A549 (cell line): ENCODE measurements around the gene SNX30. TPM values are rescaled to one million over a fixed set of nuclear protein-coding genes. Genes with fewer than 3 reads are reported as not detected.

Experiments
- ATAC-seq, 2 experiments: fragments of 200-7000 bp in 1 of 2; fragments of >200 bp in 1 of 2; cut with Nextera tagmentation in 1 of 2; cut with Tn5 transposase in 1 of 2; 3 replicates each; pipeline versions ENCODE4 v1.8.0 to v1.9.1; 2018 to 2020; ENCODE audit warnings: mild to moderate bottlenecking in 1 of 2, moderate library complexity in 1 of 2
- CTCF ChIA-PET: fragments of 300-600 bp; sonication (Branson Sonifier 250); formaldehyde crosslinking; extraction: SDS; loops from one replicate; lab custom pipeline; 2021; ENCODE audit warnings: antibody characterized with exemption, inconsistent platforms; lab: Yijun Ruan, JAX
- POLR2A ChIA-PET: fragments of 350-600 bp; formaldehyde crosslinking; extraction: SDS; loops from one replicate; lab custom pipeline; 2021; ENCODE audit warnings: antibody characterized with exemption, inconsistent platforms; lab: Yijun Ruan, JAX
- DNase-seq, 2 experiments: peaks; one replicate each; pipeline versions ENCODE4 v3.0.0 to v3.0.0-alpha.2; 2011 to 2016; ENCODE audit warnings: low read depth in 1 of 2, low spot score in 1 of 2
- FAIRE-seq: peaks from 2 replicates; lab custom pipeline; 2011; peaks lifted over from hg19 to GRCh38; lab: Jason Lieb, UNC
- H3K27ac ChIP-seq, 2 experiments: fragments of >200 bp; sonication (Bioruptor Twin); formaldehyde crosslinking; 3 replicates each; pipeline ENCODE4 v1.5.1; 2016 to 2017
- H3K4me1 ChIP-seq: fragments of >200 bp; sonication (Bioruptor Twin); formaldehyde crosslinking; 3 replicates; pipeline ENCODE4 v1.6.1; 2016
- H3K4me2 ChIP-seq: fragments of >200 bp; sonication (Bioruptor Twin); formaldehyde crosslinking; 3 replicates; pipeline ENCODE4 v1.6.1; 2016
- H3K4me3 ChIP-seq: fragments of >200 bp; sonication (Bioruptor Twin); formaldehyde crosslinking; 3 replicates; pipeline ENCODE4 v1.5.1; 2016
- H3K9me3 ChIP-seq: fragments of >200 bp; sonication (Bioruptor Twin); formaldehyde crosslinking; 3 replicates; pipeline ENCODE4 v1.6.1; 2016
- BCL3 ChIP-seq: fragments of >200 bp; sonication (Bioruptor Twin); formaldehyde crosslinking; IDR thresholded peaks from 3 replicates; pipeline ENCODE4 v1.6.1; 2016
- BHLHE40 ChIP-seq: IDR thresholded peaks from 2 replicates; pipeline ENCODE4 v1.6.1; 2012; ENCODE audit warnings: low read depth, low read length, inconsistent platforms
- CBX2 ChIP-seq: fragments of 200-600 bp; sonication (generic); IDR thresholded peaks from 2 replicates; pipeline ENCODE4 v1.6.1; 2016; ENCODE audit warnings: low read depth, mild to moderate bottlenecking, borderline replicate concordance
- E2F6 ChIP-seq: IDR thresholded peaks from 2 replicates; pipeline ENCODE4 v1.6.1; 2012; ENCODE audit warnings: low read depth, borderline replicate concordance
- ELK1 ChIP-seq: fragments of 150-350 bp; IDR thresholded peaks from 2 replicates; pipeline ENCODE4 v1.6.1; 2014; ENCODE audit warnings: low read depth, mild to moderate bottlenecking, low read length
- FOSL2 ChIP-seq, 2 experiments: fragments of 450-650 bp in 1 of 2; fragments of >200 bp in 1 of 2; sonication (Bioruptor Twin) in 1 of 2; formaldehyde crosslinking; IDR thresholded peaks; 2 replicates each; pipeline versions ENCODE4 v1.5.0 to v1.6.1; 2016 to 2020; ENCODE audit warnings: mild to moderate bottlenecking in 1 of 2, moderate library complexity in 1 of 2
- GATA3 ChIP-seq: IDR thresholded peaks from 2 replicates; pipeline ENCODE4 v1.6.1; 2012; ENCODE audit warnings: borderline replicate concordance
- HOXB5 ChIP-seq: fragments of 250-450 bp; sonication (Bioruptor Pico); IDR thresholded peaks from 2 replicates; pipeline ENCODE4 v1.5.0; 2020; ENCODE audit warnings: mild to moderate bottlenecking, moderate library complexity
- KDM5A ChIP-seq: fragments of 200-600 bp; sonication (generic); IDR thresholded peaks from 2 replicates; pipeline ENCODE4 v1.6.1; 2016; ENCODE audit warnings: antibody characterized with exemption, mild to moderate bottlenecking
- MAZ ChIP-seq: fragments of 150-350 bp; IDR thresholded peaks from 2 replicates; pipeline ENCODE4 v1.6.1; 2014; ENCODE audit warnings: antibody characterized with exemption, low read depth, low read length, borderline replicate concordance
- NFE2L2 ChIP-seq: fragments of 150-350 bp; conservative IDR thresholded peaks from 2 replicates; pipeline ENCODE4 v1.6.1; 2014; ENCODE audit warnings: low read length
- PBX3 ChIP-seq: IDR thresholded peaks from 2 replicates; pipeline ENCODE4 v1.6.1; 2012
- PHF8 ChIP-seq: fragments of 200-600 bp; sonication (generic); IDR thresholded peaks from 2 replicates; pipeline ENCODE4 v1.6.1; 2016; ENCODE audit warnings: low read depth, mild to moderate bottlenecking, antibody characterized with exemption, moderate library complexity, borderline replicate concordance
- POLR2A ChIP-seq: IDR thresholded peaks from 2 replicates; pipeline ENCODE4 v1.6.1; 2012; ENCODE audit warnings: mild to moderate bottlenecking, low read length
- POLR2AphosphoS2 ChIP-seq: conservative IDR thresholded peaks from 2 replicates; pipeline ENCODE4 v1.6.1; 2012; ENCODE audit warnings: low read length, improper control_type of control experiment, inconsistent platforms
- RARB ChIP-seq: fragments of 250-450 bp; sonication (Bioruptor Pico); IDR thresholded peaks from 2 replicates; pipeline ENCODE4 v1.8.0; 2021; ENCODE audit warnings: mild to moderate bottlenecking, moderate library complexity
- RNF2 ChIP-seq: fragments of 200-600 bp; sonication (generic); IDR thresholded peaks from 2 replicates; pipeline ENCODE4 v1.6.1; 2016; ENCODE audit warnings: low read depth, mild to moderate bottlenecking, antibody characterized with exemption, moderate library complexity, borderline replicate concordance
- TP53 ChIP-seq: fragments of 250-450 bp; sonication (Bioruptor Pico); IDR thresholded peaks from 2 replicates; pipeline ENCODE4 v1.5.0; 2021; ENCODE audit warnings: mild to moderate bottlenecking, moderate library complexity
- ZFP36 ChIP-seq: fragments of 450-650 bp; IDR thresholded peaks from 2 replicates; pipeline ENCODE4 v1.6.1; 2014; ENCODE audit warnings: borderline replicate concordance; ENCODE audit not compliant: partially characterized antibody
- WGBS: methylation state at CpG from one replicate; pipeline ENCODE4 v1.1.6; 2017; ENCODE audit errors: missing lambda C conversion rate; 5-methylcytosine and 5-hydroxymethylcytosine counted together
- polyA plus RNA-seq, 4 experiments: library from polyadenylated mRNA; depleted of rRNA in 3 of 4; stranded (reverse); fragments of >200 nt; fragmentation: RNase III in 1 of 4; extraction: RNeasy Plus Mini Kit Qiagen cat#74134 plus additional on column Dnase treatment in 1 of 4; gene quantifications; 2 replicates in 3 of 4; 3 replicates in 1 of 4; pipeline ENCODE4 v1.2.3, GENCODE V29; 2011 to 2017
- TF ChIP-seq, protein P1 (sequence below): fragments of 250-450 bp; sonication (Bioruptor Pico); IDR thresholded peaks from 2 replicates; pipeline ENCODE4 v1.5.0; 2021; ENCODE audit warnings: mild to moderate bottlenecking, moderate library complexity, borderline replicate concordance
- TF ChIP-seq, protein P2 (sequence below): fragments of 200-600 bp; sonication (generic); IDR thresholded peaks from 2 replicates; pipeline ENCODE4 v1.6.1; 2016; ENCODE audit warnings: antibody characterized with exemption, mild to moderate bottlenecking, moderate library complexity
- TF ChIP-seq, protein P3 (sequence below): fragments of >200 bp; sonication (Bioruptor Twin); formaldehyde crosslinking; IDR thresholded peaks from 3 replicates; pipeline ENCODE4 v1.5.1; 2016

SNX30 gene
- polyA plus RNA-seq, 2 of the 4 experiments (the other 2 are of a cell fraction), result 3.1 to 3.6 TPM

GRCh38 chr9:112885324-112885723 is 134.8 kb downstream of the SNX30 start:
- no peak overlapping the region for H3K27ac ChIP-seq
- 91% methylated on average over 1 of the region's 1 CpG for WGBS
- CTCF ChIA-PET, result no interaction called here
- FAIRE-seq, result no peak
- DNase-seq, result no peak
- H3K4me3 ChIP-seq, result no peak overlapping the region
- H3K4me2 ChIP-seq, result no peak overlapping the region
- no peaks in the 10 kb centered on the region for H3K4me1 ChIP-seq
- ATAC-seq, result no peak
- H3K9me3 ChIP-seq, result no peaks in the 10 kb centered on the region
- TF ChIP-seq E2F6, result no peak
- no peak for TF ChIP-seq MAZ
- no peak for TF ChIP-seq ZFP36
- TF ChIP-seq HOXB5 (CRISPR knock-in tag), result no peak
- TF ChIP-seq GATA3, result no peak
- no peak for TF ChIP-seq RARB
- TF ChIP-seq PHF8, result no peak
- TF ChIP-seq NFE2L2, result no peak
- POLR2A ChIA-PET, result no interaction called here

GRCh38 chr9:112886351-112886750 is 135.8 kb downstream of the SNX30 start:
- no peak for FAIRE-seq
- no peak overlapping the region for H3K27ac ChIP-seq
- no peak for ATAC-seq
- no peak overlapping the region for H3K4me3 ChIP-seq
- WGBS, result 78% methylated on average over 4 of the region's 4 CpGs
- POLR2A ChIA-PET, result no interaction called here
- TF ChIP-seq PBX3 (no peak), POLR2AphosphoS2 (no peak), FOSL2 (IDR thresholded peaks at IDR 0.05) (no peak), FOSL2 (CRISPR knock-in tag; IDR thresholded peaks at IDR 0.05) (no peak), POLR2A (no peak), TP53 (CRISPR knock-in tag) (no peak), BCL3 (no peak), RNF2 (no peak), GATA3 (no peak), BHLHE40 (no peak), KDM5A (no peak), ELK1 (no peak), CBX2 (no peak)
- TF ChIP-seq, protein P1, sequence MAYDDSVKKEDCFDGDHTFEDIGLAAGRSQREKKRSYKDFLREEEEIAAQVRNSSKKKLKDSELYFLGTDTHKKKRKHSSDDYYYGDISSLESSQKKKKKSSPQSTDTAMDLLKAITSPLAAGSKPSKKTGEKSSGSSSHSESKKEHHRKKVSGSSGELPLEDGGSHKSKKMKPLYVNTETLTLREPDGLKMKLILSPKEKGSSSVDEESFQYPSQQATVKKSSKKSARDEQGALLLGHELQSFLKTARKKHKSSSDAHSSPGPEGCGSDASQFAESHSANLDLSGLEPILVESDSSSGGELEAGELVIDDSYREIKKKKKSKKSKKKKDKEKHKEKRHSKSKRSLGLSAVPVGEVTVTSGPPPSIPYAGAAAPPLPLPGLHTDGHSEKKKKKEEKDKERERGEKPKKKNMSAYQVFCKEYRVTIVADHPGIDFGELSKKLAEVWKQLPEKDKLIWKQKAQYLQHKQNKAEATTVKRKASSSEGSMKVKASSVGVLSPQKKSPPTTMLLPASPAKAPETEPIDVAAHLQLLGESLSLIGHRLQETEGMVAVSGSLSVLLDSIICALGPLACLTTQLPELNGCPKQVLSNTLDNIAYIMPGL (CRISPR knock-in tag), result no peak
- TF ChIP-seq, protein P2, sequence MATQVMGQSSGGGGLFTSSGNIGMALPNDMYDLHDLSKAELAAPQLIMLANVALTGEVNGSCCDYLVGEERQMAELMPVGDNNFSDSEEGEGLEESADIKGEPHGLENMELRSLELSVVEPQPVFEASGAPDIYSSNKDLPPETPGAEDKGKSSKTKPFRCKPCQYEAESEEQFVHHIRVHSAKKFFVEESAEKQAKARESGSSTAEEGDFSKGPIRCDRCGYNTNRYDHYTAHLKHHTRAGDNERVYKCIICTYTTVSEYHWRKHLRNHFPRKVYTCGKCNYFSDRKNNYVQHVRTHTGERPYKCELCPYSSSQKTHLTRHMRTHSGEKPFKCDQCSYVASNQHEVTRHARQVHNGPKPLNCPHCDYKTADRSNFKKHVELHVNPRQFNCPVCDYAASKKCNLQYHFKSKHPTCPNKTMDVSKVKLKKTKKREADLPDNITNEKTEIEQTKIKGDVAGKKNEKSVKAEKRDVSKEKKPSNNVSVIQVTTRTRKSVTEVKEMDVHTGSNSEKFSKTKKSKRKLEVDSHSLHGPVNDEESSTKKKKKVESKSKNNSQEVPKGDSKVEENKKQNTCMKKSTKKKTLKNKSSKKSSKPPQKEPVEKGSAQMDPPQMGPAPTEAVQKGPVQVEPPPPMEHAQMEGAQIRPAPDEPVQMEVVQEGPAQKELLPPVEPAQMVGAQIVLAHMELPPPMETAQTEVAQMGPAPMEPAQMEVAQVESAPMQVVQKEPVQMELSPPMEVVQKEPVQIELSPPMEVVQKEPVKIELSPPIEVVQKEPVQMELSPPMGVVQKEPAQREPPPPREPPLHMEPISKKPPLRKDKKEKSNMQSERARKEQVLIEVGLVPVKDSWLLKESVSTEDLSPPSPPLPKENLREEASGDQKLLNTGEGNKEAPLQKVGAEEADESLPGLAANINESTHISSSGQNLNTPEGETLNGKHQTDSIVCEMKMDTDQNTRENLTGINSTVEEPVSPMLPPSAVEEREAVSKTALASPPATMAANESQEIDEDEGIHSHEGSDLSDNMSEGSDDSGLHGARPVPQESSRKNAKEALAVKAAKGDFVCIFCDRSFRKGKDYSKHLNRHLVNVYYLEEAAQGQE, result no peak
- TF ChIP-seq, protein P3, sequence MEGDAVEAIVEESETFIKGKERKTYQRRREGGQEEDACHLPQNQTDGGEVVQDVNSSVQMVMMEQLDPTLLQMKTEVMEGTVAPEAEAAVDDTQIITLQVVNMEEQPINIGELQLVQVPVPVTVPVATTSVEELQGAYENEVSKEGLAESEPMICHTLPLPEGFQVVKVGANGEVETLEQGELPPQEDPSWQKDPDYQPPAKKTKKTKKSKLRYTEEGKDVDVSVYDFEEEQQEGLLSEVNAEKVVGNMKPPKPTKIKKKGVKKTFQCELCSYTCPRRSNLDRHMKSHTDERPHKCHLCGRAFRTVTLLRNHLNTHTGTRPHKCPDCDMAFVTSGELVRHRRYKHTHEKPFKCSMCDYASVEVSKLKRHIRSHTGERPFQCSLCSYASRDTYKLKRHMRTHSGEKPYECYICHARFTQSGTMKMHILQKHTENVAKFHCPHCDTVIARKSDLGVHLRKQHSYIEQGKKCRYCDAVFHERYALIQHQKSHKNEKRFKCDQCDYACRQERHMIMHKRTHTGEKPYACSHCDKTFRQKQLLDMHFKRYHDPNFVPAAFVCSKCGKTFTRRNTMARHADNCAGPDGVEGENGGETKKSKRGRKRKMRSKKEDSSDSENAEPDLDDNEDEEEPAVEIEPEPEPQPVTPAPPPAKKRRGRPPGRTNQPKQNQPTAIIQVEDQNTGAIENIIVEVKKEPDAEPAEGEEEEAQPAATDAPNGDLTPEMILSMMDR, result no peak
- no peaks in the 10 kb centered on the region for H3K4me1 ChIP-seq
- CTCF ChIA-PET, result interaction anchor here (0.6 to 1.2 kb wide), 2 partner anchors 38 to 891 kb away, joined by 3 read pairs; no protein-coding TSS in a partner anchor
- no peaks in the 10 kb centered on the region for H3K9me3 ChIP-seq
- no peak overlapping the region for H3K4me2 ChIP-seq
- no peak for DNase-seq
